LNCaP clone FGC (cell line): ENCODE results near the gene INPP4B.
A peak's percentile ranks its signal among the peaks of the same experiment; 100 is the strongest.

ENCODE experiments used
- DNase-seq: peaks from one replicate; pipeline ENCODE4 v3.0.0-alpha.2; 2011; ENCODE audit warnings: low read depth
- H3K4me3 ChIP-seq: 2 replicates; pipeline ENCODE4 v1.5.1; 2011; ENCODE audit warnings: mild to moderate bottlenecking, low read depth, low read length, control low read depth
- TF ChIP-seq, protein P1 (sequence below): IDR thresholded peaks from 2 replicates; pipeline ENCODE4 v1.5.1; 2012; ENCODE audit warnings: mild to moderate bottlenecking; ENCODE audit not compliant: control insufficient read depth, insufficient read depth; ENCODE audit errors: extremely low read depth

INPP4B gene

DNA sequence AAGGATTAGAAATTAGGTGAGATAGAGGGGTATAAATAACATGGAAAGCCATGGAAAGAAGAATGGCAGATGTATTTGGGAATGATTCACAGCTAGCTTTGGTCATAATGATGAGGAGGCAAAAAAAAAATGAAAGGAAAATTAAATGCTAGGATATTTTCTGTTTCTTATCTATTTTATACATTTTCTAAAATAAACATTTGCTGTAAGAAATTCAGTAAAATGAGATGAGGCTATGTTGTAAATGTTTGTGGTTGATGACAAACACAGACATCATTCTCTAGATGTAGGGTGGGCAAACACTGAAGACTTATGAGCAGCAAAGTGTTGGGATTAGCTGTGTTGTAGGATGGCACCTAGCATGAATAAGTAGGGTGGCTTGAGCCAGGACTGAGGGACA is 802.6 kb downstream of the INPP4B start:
- TF ChIP-seq, protein P1, sequence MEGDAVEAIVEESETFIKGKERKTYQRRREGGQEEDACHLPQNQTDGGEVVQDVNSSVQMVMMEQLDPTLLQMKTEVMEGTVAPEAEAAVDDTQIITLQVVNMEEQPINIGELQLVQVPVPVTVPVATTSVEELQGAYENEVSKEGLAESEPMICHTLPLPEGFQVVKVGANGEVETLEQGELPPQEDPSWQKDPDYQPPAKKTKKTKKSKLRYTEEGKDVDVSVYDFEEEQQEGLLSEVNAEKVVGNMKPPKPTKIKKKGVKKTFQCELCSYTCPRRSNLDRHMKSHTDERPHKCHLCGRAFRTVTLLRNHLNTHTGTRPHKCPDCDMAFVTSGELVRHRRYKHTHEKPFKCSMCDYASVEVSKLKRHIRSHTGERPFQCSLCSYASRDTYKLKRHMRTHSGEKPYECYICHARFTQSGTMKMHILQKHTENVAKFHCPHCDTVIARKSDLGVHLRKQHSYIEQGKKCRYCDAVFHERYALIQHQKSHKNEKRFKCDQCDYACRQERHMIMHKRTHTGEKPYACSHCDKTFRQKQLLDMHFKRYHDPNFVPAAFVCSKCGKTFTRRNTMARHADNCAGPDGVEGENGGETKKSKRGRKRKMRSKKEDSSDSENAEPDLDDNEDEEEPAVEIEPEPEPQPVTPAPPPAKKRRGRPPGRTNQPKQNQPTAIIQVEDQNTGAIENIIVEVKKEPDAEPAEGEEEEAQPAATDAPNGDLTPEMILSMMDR = no peak

DNA sequence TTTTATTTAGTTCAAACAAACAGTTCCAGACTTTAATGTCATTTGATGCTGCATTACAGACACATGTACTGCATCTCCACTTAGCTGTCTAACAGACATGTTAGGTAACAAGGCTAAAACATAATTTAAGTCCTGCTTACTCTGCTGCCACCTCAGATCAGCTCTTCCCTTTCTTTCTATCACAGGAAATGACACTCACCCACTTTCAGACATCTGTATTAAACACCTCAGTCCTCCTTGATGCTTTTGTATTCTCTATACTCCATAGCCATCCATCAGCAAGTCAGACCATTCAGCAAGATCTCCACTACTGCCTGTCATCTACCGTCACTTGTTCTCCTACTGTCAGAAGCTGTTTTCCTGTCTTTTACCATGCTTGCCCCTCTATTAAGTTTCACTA is 804.3 kb downstream of the INPP4B start:
- no peak for DNase-seq
- no peak overlapping the region for H3K4me3 ChIP-seq
- TF ChIP-seq, protein P1 = no peak

More for the DNA sequence above, 802.6 kb downstream of the INPP4B start:
- no peak overlapping the region for H3K4me3 ChIP-seq
- DNase-seq = no peak

DNA sequence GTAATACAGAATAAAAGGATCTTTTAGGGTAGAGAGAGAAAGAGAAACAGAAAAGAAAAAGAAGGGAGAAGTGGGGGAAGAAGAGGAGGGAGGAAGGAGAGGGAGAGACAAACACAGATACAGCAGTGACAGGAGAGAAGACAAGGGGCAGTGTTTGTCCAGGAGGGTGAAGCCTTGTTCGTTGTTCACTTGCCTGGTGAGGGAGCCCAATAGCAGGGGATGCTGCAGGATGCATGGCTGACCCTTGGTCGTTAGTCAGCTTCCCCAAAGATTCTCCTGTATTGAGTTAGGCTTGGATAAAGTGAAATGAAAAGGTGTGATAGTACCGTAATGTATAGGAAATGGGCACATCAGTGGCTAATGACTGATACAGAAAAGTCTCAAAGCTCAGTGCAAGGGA is 806.1 kb downstream of the INPP4B start:
- DNase-seq = no peak
- TF ChIP-seq, protein P1 = 0 out of 2 replicates have a peak, but pooled peaks have one; percentile 11
- H3K4me3 ChIP-seq = no peak overlapping the region

DNA sequence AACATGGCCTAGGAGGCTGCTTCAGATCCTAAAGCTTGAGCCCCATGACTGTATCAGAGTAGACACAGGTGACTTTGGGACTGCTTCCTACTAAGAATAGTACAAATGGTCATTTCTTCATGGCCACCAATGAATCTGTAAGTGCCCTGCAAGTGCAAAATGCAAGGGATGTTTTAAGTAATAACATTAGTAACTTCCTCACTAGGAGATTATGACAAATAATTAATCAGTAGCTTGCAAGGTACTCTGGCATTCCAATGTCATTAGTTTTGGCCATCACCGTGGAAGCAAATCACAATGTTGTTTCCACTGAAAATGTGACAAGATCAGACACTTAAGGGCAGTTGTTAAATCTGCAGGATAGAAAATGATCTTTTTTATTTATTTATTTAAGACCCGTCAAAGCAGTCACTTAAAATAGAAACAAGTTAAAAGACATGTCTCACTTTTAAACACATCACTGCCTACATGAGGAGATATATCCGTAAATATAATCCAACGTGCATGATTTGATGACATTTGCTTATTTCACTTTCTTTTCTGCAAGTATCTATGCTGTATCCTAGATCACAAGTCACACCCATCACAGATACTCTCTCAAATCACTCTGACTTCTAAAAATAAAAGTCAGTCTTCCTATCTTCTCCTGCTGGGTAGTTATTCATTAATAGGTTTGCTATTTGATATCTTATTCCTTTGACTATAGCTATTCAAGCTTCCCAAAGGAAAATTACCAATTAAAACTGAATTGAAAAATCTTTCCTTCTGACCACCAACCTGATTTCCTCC is 809.1 kb downstream of the INPP4B start:
- TF ChIP-seq, protein P1 = no peak
- H3K4me3 ChIP-seq = no peak overlapping the region
- no peak for DNase-seq

DNA sequence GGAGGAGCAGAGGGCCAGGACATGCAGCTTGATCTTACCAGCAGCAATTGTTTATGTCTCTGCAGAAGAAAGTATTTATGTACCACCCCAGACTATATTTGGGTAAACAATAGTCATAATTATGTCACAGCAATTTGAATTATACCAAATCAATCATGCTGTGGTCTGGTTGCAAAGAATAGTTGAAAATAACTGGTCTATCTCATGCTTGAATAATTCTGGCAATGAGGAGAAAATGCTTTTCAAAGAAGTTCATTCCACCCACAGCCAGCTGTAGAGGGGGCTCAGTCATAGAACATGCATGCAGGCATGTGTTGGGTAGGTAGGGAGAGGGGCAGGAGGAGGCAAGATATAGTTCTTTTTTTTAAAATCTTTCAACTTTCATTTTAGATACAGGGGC is 810.5 kb downstream of the INPP4B start:
- TF ChIP-seq, protein P1 = no peak
- no peak overlapping the region for H3K4me3 ChIP-seq
- no peak for DNase-seq

DNA sequence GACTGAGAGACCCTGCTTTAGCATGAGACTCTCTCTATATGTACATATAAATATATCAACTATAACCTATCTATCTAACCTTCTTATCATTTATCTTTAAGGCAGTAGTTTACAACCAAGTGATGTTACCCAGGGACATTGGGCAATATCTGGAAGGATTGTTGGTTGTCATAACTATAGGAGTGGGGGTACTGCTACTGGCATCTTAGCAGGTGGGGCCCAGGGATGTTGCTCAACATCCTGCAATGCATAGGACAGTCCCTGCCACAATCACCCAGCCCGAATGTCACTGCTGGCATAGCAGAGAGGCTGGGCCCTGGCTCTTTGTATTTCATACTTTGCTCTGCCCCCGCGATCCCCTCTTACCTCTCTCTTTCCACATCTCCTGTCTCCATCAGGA is 812.0 kb downstream of the INPP4B start:
- H3K4me3 ChIP-seq = no peak overlapping the region
- DNase-seq = no peak
- TF ChIP-seq, protein P1 = no peak

DNA sequence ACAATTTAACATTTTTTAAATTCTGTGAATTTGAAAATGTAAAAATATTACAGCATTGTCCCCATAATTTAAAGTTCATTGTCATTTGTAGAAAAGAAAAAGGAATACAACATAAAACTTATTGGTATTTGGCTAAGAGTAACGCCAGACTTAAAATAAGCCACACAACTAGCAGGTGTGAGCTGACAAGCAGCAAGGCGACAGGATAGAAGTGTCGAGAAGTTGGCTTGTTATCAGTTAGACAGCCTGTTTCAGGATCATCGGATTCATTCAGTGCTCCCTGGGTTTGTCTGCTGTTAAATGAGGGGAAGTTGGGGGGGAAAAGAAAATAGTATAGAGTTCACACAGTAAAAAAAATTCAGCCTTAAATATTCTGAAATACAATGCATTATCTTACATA is 816.1 kb downstream of the INPP4B start:
- DNase-seq = no peak
- H3K4me3 ChIP-seq = no peak overlapping the region

More for the DNA sequence above, 816.1 kb downstream of the INPP4B start:
- TF ChIP-seq, protein P1 = no peak
